ENCODE results near the gene GAPDHS.
A peak's percentile ranks its signal among the peaks of the same experiment; 100 is the strongest.

Gene GAPDHS

DNA sequence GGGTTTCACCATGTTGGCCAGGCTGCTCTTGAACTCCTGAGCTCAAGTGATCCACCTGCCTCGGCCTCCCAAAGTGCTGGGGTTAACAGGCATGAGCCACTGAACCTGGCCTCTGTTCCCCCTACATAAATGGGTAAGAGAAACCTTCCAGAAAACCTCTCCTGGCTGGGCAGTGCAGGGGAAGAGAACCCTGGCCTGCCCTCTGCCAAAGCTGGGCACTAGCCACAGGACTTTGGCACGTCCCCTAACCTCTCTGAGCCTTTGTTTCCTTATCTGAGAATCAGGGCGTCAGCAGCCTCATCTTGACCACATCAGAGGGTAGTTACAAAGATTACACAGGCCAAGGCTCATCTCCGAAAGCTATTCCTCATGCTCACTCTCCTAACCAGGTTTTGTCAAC, 7.4 kb upstream of the GAPDHS start:
- TF ChIP-seq POLR2AphosphoS5 (IDR thresholded peaks at IDR 0.05; ENCODE audit: low read depth, low read length) = no peak
- TF ChIP-seq TAF1 (IDR thresholded peaks at IDR 0.05; ENCODE audit: borderline replicate concordance, low read depth, low read length) = no peak
- no peak for TF ChIP-seq POLR2A (IDR thresholded peaks at IDR 0.05; ENCODE audit: low read depth, low read length)
- FAIRE-seq (no peak), DNase-seq (ENCODE audit: insufficient read length) (no peak)

- DNase-seq (ENCODE audit: insufficient read length) (no peak), FAIRE-seq (no peak)
- TF ChIP-seq POLR2AphosphoS5 (IDR thresholded peaks at IDR 0.05; ENCODE audit: low read depth, low read length) = no peak
- TF ChIP-seq POLR2A (IDR thresholded peaks at IDR 0.05; ENCODE audit: low read depth, low read length) = no peak
- no peak for TF ChIP-seq TAF1 (IDR thresholded peaks at IDR 0.05; ENCODE audit: borderline replicate concordance, low read depth, low read length)
Observed at GRCh38 chr19:35528218-35529038, 4.8 kb upstream of the GAPDHS start, which contains the start of gene SBSN. TSS of gene SBSN (minus strand) at chr19:35528311. CDS start at chr19:35528281, 30 bp downstream.

DNA sequence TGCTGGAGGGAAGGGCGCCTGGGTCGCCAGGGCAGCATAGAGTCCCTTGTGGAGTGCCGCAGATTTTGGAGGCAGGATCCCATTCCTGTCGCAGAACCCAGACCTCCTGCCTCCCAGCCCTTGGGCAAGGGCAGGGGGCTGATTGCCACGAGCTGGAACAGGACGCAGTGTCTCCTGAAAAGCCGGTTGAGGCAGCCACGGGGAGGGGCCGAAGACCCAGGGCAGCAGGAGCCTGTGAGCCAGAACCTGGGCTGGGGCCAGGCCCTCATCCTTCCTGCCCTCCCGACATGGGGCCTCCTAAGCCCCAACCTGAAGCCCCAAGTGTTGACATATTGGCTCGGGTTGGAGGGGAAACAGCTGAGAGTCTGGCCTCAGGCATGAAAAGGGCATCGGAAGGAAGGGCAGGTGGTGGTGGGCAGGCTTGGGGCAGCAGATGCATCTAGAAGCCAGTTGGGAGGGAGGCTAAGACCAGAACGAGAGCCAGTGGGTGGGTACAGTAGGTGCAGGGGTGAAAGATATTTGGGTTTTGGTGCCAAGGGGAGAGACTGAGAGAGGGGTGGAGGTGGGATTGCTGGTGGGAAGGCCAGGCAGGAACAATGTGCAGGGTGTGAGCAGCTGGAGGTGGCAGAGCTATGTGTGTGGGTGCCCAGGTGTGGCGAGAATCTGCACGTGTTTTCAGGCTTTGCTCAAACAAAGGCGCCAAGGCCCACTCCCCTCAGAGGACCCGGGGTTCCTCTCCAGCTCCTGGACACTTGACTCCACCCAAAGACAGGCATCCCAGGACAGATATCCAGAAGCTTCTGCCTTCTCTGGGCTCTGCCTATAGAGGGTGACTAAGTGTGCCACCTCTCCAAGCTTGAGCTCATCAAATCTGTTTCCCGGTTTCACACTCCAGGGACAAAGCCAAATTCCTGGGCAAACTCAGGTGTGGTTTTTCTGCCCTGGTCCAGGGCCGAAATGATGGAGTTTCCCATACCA, 3.7 kb upstream of the GAPDHS start:
- DNase-seq (ENCODE audit: insufficient read length) (no peak), FAIRE-seq (no peak)
- TF ChIP-seq TAF1 (IDR thresholded peaks at IDR 0.05; ENCODE audit: borderline replicate concordance, low read depth, low read length) (no peak), POLR2A (IDR thresholded peaks at IDR 0.05; ENCODE audit: low read depth, low read length) (no peak), POLR2AphosphoS5 (IDR thresholded peaks at IDR 0.05; ENCODE audit: low read depth, low read length) (no peak)

- TF ChIP-seq POLR2AphosphoS5 (IDR thresholded peaks at IDR 0.05; ENCODE audit: low read depth, low read length) = no peak
- TF ChIP-seq TAF1 (IDR thresholded peaks at IDR 0.05; ENCODE audit: borderline replicate concordance, low read depth, low read length) = no peak
- TF ChIP-seq POLR2A (IDR thresholded peaks at IDR 0.05; ENCODE audit: low read depth, low read length) = no peak
- DNase-seq (ENCODE audit: insufficient read length) (no peak), FAIRE-seq (no peak)
Observed at GRCh38 chr19:35531291-35531690, 2.0 kb upstream of the GAPDHS start.

DNA sequence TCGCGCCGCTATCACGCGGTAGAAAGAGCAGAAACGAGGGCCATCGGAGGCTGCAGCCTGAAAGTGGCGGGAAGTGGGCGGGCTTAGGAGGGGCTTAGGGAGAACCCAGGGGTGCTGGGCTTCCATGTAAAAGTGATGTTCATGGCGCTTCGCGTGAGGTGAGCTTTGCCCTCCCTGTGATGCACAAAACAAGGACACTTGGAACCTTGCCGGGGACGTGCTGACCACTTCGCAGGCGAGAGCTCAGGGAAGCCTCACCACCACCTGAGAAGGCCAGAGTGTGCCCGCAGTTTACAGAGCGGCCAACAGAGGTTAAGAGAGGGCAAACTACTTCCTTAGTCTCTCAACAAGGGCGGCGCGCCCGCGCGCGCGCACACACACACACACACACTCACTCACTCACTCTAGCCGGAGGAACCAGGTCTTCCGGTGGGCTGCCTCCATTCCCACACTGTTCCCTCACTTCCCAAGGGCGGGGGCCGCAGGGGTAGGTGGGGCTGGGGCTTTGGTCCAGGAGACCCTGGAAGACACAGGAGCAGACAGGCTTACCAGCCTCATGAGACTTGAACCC, 651 bp downstream of the GAPDHS start:
- no peak for FAIRE-seq
- TF ChIP-seq POLR2AphosphoS5 (IDR thresholded peaks at IDR 0.05; ENCODE audit: low read depth, low read length) (no peak), TAF1 (IDR thresholded peaks at IDR 0.05; ENCODE audit: borderline replicate concordance, low read depth, low read length) (no peak), POLR2A (IDR thresholded peaks at IDR 0.05; ENCODE audit: low read depth, low read length) (no peak)
- DNase-seq (ENCODE audit: insufficient read length) = no peak

DNA sequence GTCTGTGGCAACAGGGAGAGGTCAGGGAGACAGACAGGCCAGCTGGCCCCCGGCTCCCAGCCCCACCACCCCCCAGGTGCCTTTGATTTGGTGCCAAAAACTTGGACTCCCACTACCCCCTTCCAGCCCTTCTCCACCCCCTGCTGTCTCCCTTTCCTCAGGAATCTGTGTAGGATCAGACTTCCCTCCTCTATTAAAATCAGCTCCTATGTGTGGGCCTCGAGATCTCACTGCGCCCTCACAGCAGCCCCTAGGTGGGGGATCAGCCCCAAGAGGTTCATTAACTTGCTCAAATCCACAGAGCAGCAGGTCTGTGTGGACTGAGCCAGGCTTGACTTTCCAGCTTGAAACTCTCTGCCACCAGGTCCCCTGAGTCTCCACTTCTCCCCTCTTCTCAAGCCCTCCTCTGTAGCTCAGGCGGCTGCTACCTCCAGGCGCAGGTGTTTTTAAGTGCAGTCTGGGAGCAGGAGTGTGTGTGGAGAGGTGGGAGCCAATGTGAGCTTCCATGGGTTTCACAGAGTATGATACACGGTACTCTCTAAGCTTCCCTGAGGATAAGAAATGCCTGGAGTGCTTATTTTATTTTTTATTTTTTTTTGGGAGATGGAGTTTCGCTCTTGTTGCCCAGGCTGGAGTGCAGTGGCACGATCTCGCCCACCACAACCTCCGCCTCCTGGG, 1.7 kb downstream of the GAPDHS start:
- DNase-seq (ENCODE audit: insufficient read length) (no peak), FAIRE-seq (no peak)
- no peak for TF ChIP-seq POLR2A (IDR thresholded peaks at IDR 0.05; ENCODE audit: low read depth, low read length)
- TF ChIP-seq POLR2AphosphoS5 (IDR thresholded peaks at IDR 0.05; ENCODE audit: low read depth, low read length) = no peak
- TF ChIP-seq TAF1 (IDR thresholded peaks at IDR 0.05; ENCODE audit: borderline replicate concordance, low read depth, low read length) = no peak

GRCh38 chr19:35539314-35539713, 6.1 kb downstream of the GAPDHS start:
- DNase-seq (ENCODE audit: insufficient read length) (no peak), FAIRE-seq (peak; percentile 90)
- TF ChIP-seq POLR2AphosphoS5 (IDR thresholded peaks at IDR 0.05; ENCODE audit: low read depth, low read length) (no peak), POLR2A (IDR thresholded peaks at IDR 0.05; ENCODE audit: low read depth, low read length) (no peak), TAF1 (IDR thresholded peaks at IDR 0.05; ENCODE audit: borderline replicate concordance, low read depth, low read length) (no peak)

- no peak for FAIRE-seq
- no peak for DNase-seq (ENCODE audit: insufficient read length)
- TF ChIP-seq TAF1 (IDR thresholded peaks at IDR 0.05; ENCODE audit: borderline replicate concordance, low read depth, low read length) (no peak), POLR2AphosphoS5 (IDR thresholded peaks at IDR 0.05; ENCODE audit: low read depth, low read length) (no peak), POLR2A (IDR thresholded peaks at IDR 0.05; ENCODE audit: low read depth, low read length) (no peak)
Observed at GRCh38 chr19:35539850-35540249, 6.6 kb downstream of the GAPDHS start.

DNA sequence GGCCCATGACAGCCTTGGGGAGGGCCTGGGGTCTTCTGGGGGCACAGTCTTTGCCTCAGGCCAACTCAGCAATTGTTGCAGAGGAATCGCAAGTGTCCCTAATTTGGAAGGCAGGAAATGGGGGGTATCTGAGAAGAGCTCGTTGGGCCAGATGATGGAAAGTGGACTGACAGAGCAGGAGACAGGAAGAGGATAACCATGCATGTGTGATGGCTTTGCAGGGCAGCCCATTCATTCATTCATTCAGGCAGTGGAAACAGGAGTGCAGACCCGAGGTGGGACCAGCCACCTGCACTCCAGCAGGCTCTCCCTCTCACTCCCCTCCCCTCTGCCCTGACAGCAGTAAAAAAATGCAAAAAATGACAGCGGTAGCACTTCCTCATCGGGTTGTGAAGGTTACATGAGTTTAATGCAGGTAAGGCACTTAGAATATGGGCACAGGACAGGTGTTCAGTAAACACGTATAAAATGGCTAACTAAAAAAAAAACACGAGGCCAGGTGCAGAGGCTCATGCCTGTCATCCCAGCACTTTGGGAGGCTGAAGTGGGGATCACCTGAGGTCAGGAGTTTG, 7.2 kb downstream of the GAPDHS start:
- TF ChIP-seq TAF1 (IDR thresholded peaks at IDR 0.05; ENCODE audit: borderline replicate concordance, low read depth, low read length) (no peak), POLR2AphosphoS5 (IDR thresholded peaks at IDR 0.05; ENCODE audit: low read depth, low read length) (no peak), POLR2A (IDR thresholded peaks at IDR 0.05; ENCODE audit: low read depth, low read length) (no peak)
- peak; percentile 64 for FAIRE-seq
- no peak for DNase-seq (ENCODE audit: insufficient read length)

- FAIRE-seq (no peak), DNase-seq (ENCODE audit: insufficient read length) (no peak)
- TF ChIP-seq TAF1 (IDR thresholded peaks at IDR 0.05; ENCODE audit: borderline replicate concordance, low read depth, low read length) (no peak), POLR2AphosphoS5 (IDR thresholded peaks at IDR 0.05; ENCODE audit: low read depth, low read length) (no peak), POLR2A (IDR thresholded peaks at IDR 0.05; ENCODE audit: low read depth, low read length) (no peak)
Observed at GRCh38 chr19:35542209-35542608, 9.0 kb downstream of the GAPDHS start.

Data from GM12892 (cell line).